GM12878 (cell line): ENCODE data around the gene RRAS. TPM values are rescaled to one million over a fixed set of nuclear protein-coding genes. Genes with fewer than 3 reads are reported as not detected.
A peak's percentile ranks its signal among the peaks of the same experiment; 100 is the strongest.

Experiments used
- CBX3 ChIP-seq: fragments of 200-600 bp; sonication (generic); IDR thresholded peaks from 2 replicates; pipeline ENCODE4 v1.6.1; 2016; ENCODE audit warnings: low read depth, borderline replicate concordance
- CEBPZ ChIP-seq: fragments of 150-350 bp; IDR thresholded peaks from 2 replicates; pipeline ENCODE4 v1.6.1; 2016; ENCODE audit warnings: low read depth, low read length
- CHD2 ChIP-seq: IDR thresholded peaks from 2 replicates; pipeline ENCODE4 v1.6.1; 2011; ENCODE audit warnings: low read depth, low read length, improper control_type of control experiment, borderline replicate concordance
- DPF2 ChIP-seq: fragments of 450-650 bp; IDR thresholded peaks from 2 replicates; pipeline ENCODE4 v1.6.1; 2017; ENCODE audit warnings: mild to moderate bottlenecking
- E2F4 ChIP-seq: IDR thresholded peaks from 2 replicates; pipeline ENCODE4 v1.6.1; 2012; ENCODE audit warnings: low read depth, low read length, improper control_type of control experiment
- FOS ChIP-seq: IDR thresholded peaks from 3 replicates; pipeline ENCODE4 v1.6.1; 2011; ENCODE audit warnings: borderline replicate concordance; ENCODE audit not compliant: insufficient read length; ENCODE audit errors: extremely low read depth
- GABPA ChIP-seq: IDR thresholded peaks from 2 replicates; pipeline ENCODE4 v1.6.1; 2014; ENCODE audit warnings: antibody characterized with exemption, low read depth, mild to moderate bottlenecking, inconsistent platforms
- MEF2B ChIP-seq: fragments of 450-650 bp; IDR thresholded peaks from 2 replicates; pipeline ENCODE4 v1.6.1; 2018; ENCODE audit warnings: mild to moderate bottlenecking, moderate library complexity; ENCODE audit not compliant: partially characterized antibody, poor library complexity, severe bottlenecking
- NFYA ChIP-seq: IDR thresholded peaks from 2 replicates; pipeline ENCODE4 v1.6.1; 2011; ENCODE audit warnings: low read depth, mild to moderate bottlenecking, low read length, improper control_type of control experiment, borderline replicate concordance
- NR2C1 ChIP-seq: fragments of 450-650 bp; IDR thresholded peaks from 2 replicates; pipeline ENCODE4 v1.6.1; 2017; ENCODE audit warnings: antibody characterized with exemption, mild to moderate bottlenecking, moderate library complexity
- PKNOX1 ChIP-seq: fragments of 450-650 bp; IDR thresholded peaks from 2 replicates; pipeline ENCODE4 v1.6.1; 2016; ENCODE audit warnings: mild to moderate bottlenecking
- RCOR1 ChIP-seq: conservative IDR thresholded peaks from 2 replicates; pipeline ENCODE4 v1.6.1; 2012; ENCODE audit warnings: low read depth, low read length, improper control_type of control experiment
- RELA ChIP-seq: fragments of 450-650 bp; IDR thresholded peaks from 2 replicates; pipeline ENCODE4 v1.8.0; 2014; ENCODE audit warnings: borderline replicate concordance; ENCODE audit not compliant: partially characterized antibody
- SP1 ChIP-seq: IDR thresholded peaks from one replicate; pipeline ENCODE4 v1.6.1; 2011; ENCODE audit warnings: low read depth, low read length
- SREBF1 ChIP-seq: IDR thresholded peaks from 2 replicates; pipeline ENCODE4 v1.6.1; 2012; ENCODE audit warnings: mild to moderate bottlenecking, low read length
- SUPT20H ChIP-seq: IDR thresholded peaks from 2 replicates; pipeline ENCODE4 v1.6.1; 2011; ENCODE audit warnings: low read depth, mild to moderate bottlenecking, low read length, moderate library complexity, borderline replicate concordance; ENCODE audit not compliant: control insufficient read depth
- TBL1XR1 ChIP-seq: IDR thresholded peaks from 2 replicates; pipeline ENCODE4 v1.6.1; 2012; ENCODE audit warnings: low read depth, low read length, improper control_type of control experiment
- ZNF24 ChIP-seq: fragments of 450-650 bp; IDR thresholded peaks from 2 replicates; pipeline ENCODE4 v1.6.1; 2017; ENCODE audit warnings: antibody characterized with exemption, mild to moderate bottlenecking
- polyA plus RNA-seq, 11 experiments: library from polyadenylated mRNA; depleted of rRNA in 4 of 11; unstranded in 6 of 11; stranded (reverse) in 5 of 11; fragments of >200 nt; fragmentation: Nextera tagmentation in 4 of 11; fragmentation: Illumina TruSeq in 1 of 11; extraction: Ambion mirVana in 4 of 11; extraction: Trizol in 1 of 11; gene quantifications; 1 replicate in 1 of 11; 2 replicates in 10 of 11; pipeline versions ENCODE4 v1.2.1 to v1.2.3, GENCODE V29; 2011 to 2016; ENCODE audit warnings: inconsistent platforms in 2 of 11, missing spikeins in 2 of 11, low read depth in 1 of 11
- total RNA-seq, 4 experiments: library from RNA; depleted of rRNA in 3 of 4; stranded (reverse); fragments of >200 nt in 3 of 4; fragmentation: Illumina TruSeq in 1 of 4; extraction: Trizol in 1 of 4; gene quantifications; 2 replicates each; pipeline versions ENCODE4 v1.2.1 to v1.2.3, GENCODE V29; 2013 to 2021

Gene RRAS
- total and polyA plus RNA-seq, 10 of the 15 experiments (the other 5 are each of a cell fraction or from before 2014, with no cell fraction given) = 0.24 to 5.8 (median 1.8) TPM

GRCh38 chr19:49676784-49677230 is 36.9 kb upstream of the RRAS start (continued):
- TF ChIP-seq MEF2B = peak; percentile 99
- TF ChIP-seq NR2C1 = peak; percentile 92
- TF ChIP-seq FOS = peak; percentile 86
- TF ChIP-seq SUPT20H = no peak
- peak; percentile 35 for TF ChIP-seq NFYA
- peak; percentile 93; the same call in 1 of the 2 replicates for TF ChIP-seq CHD2
- 0 out of 2 replicates have a peak, but pooled peaks have one; percentile 56 for TF ChIP-seq RCOR1
- peak; percentile 39; the same call in 1 of the 2 replicates for TF ChIP-seq TBL1XR1
- 0 out of 2 replicates have a peak, but pooled peaks have one; percentile 23 for TF ChIP-seq E2F4
- no peak for TF ChIP-seq CBX3
- peak; percentile 97 for TF ChIP-seq CEBPZ
- peak; percentile 93 for TF ChIP-seq SP1
- peak; percentile 99 for TF ChIP-seq DPF2
- TF ChIP-seq SREBF1 = 0 out of 2 replicates have a peak, but pooled peaks have one; percentile 15
- no peak for TF ChIP-seq RELA
- TF ChIP-seq ZNF24 = no peak
- peak; percentile 44; the same call in 1 of the 2 replicates for TF ChIP-seq GABPA
- TF ChIP-seq PKNOX1 = peak; percentile 100
